CD1c-positive myeloid dendritic cell (primary cell): Measurements from ENCODE around the gene MAPK6.
"Not testable (repeated sequence)": the region's sequence is repeated elsewhere in the genome, so short reads cannot be mapped to it uniquely, and the experiment has no call there.

ENCODE experiments used
- DNase-seq: peaks from one replicate; pipeline ENCODE4 v3.0.0-alpha.2; 2016; ENCODE audit errors: extremely low spot score

MAPK6 gene

DNA sequence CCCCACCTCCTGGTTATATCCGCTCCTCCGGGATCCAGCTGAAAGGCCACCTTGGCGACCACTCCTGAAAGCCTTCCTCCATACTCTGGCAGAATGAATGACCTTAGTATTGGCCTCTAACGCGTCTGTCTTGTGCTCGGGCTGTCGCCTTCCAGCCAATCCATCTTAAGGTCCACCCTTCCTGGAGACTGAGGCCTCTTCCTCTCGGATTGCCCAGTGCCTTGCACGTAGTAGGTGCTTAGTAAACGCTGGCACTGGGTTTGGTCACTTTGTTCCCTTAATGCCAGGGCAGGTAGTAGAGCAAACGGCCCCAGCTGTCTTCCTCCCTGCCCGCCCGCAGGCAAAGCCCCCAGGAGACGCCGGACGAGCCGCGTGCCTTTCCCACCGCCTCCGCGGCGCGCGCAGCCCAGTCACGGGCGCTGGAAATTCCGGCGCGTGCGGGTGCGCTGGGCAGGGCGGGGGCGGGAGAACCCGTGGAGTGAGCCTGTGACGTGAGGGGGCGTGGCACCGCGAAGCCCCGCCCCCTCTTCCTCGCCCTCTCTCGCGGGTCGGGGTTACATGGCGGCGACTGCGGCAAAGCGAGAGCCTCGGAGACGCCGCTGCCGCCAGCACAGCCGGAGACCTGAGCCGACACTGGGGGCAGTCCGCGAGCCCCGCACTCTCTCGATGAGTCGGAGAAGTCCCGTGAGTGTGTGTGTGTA lies at the start of gene MAPK6:
TSS of gene MAPK6 (plus strand) at position 527 of the 701 bp plus-strand sequence. CDS start 27,242 bp downstream, outside the sequence.
- peak; percentile 99 for DNase-seq

DNA sequence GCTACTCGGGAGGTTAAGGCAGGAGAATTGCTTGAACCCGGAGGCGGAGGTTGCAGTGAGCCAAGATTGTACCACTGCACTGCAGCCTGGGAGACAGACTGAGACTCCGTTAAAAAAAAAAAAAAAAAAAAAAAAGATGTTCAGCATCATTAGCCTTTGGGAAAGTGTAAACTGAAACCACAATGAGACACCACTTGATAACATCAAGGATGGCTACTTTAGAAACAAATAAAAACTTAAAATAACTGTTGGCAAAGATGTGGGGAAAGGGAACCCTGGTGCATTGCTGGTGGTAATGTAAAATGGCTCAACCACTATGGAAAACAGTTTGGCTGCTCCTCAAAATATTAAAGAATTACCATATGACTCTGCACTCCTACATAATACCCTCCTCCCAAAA lies 49.3 kb upstream of the MAPK6 start:
- DNase-seq: no peak

DNA sequence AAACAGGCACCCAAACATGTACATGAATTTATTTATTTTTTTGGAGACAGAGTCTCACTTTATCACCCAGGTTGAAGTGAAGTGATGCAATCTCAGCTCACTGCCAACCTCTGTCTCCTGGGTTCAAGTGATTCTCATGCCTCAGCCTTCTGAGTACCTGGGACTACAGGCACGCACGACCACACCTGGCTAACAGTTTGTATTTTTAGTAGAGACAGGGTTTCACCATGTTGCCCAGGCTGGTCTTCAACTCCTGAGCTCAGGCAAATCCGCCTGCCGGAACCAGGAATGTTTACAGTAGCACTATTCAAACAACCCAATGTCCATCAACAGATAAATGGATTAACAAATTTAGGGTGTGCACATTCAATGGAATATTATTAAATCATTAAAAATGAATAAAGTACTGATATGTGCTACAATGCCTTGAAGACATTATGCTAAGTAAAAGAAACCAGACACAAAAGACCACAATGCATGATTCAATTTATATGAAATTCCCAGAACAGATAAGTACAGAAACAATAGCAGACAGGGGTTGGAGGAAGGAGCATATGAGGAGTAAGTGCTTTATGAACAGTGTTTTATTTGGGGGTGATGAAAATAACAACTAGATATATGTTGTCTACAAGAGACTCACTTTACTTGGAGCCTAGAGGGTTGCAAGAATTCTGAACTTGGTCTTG lies 48.7 kb upstream of the MAPK6 start:
- DNase-seq: no peak

DNA sequence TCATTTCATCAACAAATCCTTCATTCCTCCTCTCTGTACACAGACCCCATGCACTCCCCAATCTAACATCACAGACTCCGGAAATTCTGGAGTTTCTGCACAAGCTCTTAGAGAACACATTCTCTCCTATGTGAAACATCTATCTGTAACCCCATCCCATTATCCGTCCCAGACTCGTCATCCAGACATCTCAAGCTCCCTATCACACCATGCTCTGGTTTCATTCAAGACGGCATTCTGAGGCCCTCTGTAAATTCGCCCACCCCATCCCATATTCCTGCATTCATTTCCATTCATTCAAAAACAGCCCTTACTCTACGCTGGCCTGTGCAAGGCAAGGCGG lies 48.0 kb upstream of the MAPK6 start:
- no peak for DNase-seq

DNA sequence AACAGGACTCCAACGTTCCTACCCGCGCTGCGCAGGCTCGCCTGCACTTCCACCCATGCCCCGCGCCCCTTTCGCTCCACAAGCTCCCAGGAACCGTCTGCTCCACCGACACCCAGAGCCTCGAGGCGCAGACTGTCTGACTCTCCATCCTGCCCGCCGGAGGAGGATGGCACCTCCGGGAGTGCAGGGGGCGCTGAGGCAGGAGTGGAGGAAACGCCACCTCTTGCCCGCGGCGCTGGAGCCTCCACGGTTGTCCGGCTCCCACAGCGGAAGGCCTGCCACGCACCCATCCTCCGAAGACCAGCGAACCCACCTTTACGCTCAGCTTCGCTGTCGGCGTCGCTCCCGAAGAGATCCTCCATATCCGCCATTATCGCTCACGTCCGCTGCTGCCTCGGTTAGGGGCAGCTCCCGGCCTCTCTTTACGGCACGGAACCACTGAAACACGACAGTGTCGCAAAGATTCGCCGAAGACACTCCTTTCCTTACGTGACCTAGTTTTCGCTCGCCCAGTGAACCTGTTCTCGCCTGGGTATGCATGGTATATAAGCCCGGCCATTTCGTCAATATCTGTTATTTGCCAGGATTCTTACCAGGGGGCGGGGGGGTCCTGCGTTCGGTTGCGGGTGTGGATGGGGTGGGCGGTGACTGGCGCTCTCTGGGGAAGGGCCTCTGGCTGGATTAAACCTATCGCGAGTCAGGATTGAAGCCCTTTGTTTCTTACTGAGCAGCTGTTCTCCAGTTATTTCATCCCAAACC lies 47.5 kb upstream of the MAPK6 start, which contains the start of gene LEO1:
TSS of gene LEO1 (minus strand) at position 404 of the 759 bp plus-strand sequence. CDS start at position 371, 33 bp downstream.
- peak; percentile 97 for DNase-seq

DNA sequence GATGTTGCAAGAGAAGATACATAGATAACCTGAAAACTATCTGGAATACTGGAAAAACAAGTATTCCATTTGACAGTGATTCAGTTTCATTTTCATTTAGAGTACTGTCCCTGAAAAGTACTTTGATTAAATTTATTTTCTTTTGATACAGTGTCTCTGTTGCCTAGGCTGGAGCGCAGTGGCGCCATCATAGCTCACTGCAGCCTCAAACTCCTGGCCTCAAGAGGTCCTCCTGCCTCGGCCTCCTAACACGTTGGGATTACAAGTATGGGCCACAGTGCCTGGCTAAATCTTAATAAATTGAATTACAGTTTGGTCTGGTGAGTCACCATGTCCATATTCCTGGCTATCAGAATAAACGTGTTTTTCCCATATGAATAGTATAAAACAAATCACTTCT lies 45.8 kb upstream of the MAPK6 start:
- DNase-seq: no peak

DNA sequence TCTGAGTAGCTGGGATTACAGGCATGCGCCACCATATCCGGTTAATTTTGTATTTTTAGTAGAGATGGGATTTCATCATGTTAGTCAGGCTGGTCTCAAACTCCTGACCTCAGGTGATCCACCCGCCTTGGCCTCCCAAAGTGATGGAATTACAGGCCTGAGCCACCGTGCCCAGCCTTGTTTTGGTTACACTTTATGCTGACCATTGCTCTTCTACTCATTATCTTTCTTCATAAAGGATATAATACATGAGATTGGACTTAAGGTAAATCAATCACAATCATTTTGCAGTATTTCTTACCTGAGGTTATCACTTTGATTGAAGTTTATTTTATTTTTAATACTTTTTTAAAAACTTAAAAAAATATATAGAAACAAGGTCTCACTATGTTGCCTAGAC lies 45.2 kb upstream of the MAPK6 start:
- no peak for DNase-seq

DNA sequence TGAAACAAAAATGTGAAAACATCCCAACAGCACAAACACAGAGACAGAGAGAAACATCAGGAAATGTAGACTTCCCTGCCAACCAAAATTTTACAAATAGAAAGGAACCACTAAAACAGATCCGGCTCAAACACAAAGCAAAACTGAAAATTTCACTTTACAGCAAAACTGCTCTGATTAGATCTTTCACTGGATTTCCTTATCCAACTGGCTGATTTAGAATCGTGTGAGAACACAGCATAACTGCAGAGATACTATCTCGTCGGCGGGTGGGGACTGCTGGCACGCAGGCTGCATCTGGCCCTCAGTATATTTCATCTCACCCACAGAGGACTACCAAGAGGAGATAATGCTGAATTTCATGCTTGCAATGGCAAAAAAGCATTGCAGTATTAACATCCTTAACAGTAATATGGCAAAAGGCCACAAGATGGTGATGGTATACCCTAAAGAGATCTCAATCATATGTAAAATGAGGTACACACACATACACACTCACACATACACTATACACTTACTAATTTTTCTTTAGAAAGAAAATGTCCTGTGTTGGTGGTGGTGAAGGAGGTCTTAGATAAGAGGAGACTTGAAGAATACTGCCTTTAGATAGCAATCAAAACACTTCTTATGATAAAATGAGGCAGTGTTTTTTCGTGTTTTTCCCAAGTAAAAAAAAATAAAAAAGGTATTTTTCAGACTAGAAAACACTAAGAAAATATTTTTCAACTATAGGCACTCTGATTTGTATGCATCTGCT lies 36.8 kb upstream of the MAPK6 start:
- peak; percentile 77 for DNase-seq

DNA sequence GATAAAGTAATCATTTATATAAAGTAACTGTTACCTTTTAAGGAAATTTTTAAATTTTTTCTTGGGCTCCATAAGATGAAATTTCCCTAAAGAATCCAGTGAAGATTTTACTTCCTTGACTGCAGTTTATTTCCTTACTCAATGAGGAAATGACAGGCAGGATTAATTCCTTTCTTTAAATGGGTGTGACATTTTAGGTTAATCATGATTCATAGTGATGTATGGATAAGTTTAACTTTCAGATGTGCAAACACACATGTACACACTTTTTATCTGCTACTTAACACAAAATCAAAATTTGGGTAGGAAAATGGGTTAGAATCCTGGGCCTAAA lies 36.3 kb upstream of the MAPK6 start:
- no peak for DNase-seq

DNA sequence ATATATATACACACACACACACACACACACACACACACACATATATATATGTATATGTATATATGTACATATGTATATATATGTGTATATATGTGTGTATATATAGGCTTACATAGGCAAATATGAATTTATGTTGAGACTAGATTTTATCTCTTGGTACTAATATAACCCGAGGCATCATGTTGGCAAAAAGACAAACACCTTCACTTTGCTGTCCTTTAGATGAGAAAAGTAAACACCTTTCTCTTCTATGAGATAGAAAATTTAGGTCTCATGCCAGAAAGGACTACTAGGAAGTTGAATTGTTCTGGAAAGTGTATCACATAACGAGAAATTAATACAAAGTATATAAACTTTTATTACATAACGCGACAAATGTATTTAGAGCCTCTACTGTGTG lies 27.9 kb upstream of the MAPK6 start:
- DNase-seq: no peak

DNA sequence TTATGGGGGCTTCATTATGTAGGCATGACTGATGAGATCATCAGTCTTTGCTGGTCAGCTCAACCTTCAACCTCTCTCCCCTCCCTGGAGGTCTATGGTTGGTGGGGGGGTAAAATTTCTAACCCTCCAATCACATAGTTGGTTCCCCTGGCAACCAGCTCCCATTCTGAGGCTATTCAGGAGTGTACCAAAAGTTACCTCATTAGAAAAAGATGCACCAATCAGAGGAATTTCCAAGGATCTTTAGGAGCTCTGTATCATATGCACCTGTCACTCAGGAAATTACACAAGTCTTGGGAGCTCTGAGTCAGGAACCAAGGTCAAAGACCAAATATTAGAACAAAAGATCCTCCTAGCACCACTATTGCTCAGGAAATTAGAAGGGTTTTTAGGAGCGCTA lies 26.1 kb upstream of the MAPK6 start:
- no peak for DNase-seq

DNA sequence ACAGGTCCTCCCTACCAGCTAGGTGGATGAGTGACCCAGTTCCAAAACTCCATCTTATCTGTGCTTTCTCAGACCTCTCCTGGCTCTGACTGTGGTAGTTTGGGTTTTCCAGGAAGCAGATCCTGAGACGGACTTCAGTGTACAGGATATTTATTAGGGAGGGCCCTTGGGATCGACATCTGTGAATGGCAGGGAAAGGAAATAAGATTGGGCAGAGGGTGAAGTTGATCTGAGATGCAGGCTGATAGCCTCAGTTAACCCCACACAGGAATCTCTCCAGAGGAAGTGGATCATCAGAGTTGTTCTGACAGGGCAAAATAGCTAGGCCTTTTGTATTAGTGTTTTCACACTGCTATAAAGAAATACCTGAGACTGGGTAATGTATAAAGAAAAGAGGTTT lies 16.7 kb upstream of the MAPK6 start:
- DNase-seq: no peak

DNA sequence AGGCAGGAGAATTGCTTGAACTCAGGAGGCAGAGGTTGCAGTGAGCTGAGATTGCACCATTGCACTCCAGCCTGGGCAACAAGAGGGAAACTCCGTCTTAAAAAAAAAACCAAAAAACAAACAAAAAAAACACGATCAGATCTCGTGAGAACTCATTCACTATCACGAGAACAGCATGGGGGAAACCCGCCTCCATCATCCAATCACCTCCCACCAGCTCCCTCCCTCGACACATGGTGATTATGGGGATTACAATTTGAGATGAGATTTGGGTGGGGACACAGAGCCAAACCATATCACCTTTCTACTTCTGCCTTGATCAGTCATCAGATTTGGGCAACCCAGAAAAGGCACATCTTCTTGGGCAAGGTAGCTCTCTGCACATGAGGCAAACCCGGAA lies 15.9 kb upstream of the MAPK6 start:
- DNase-seq: not testable (repeated sequence)

DNA sequence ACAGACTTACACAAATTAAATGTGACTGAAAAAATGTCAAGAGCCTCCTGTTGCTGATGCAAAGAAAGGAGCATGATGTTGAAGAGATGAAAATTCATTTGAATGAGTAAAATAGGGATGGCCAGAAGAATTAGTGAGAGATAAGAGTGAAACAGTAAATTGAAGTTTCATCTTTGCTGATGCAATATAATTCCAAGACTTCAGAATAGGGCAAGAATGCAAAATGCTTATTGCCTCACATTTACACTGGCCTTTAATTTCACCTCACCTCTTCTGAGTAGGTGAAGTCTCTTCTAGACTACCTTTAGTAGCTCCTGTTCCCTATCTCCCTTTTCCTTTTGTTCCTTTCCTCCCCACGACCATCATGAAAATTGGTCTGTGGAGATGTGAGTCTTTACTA lies 15.3 kb upstream of the MAPK6 start:
- no peak for DNase-seq

DNA sequence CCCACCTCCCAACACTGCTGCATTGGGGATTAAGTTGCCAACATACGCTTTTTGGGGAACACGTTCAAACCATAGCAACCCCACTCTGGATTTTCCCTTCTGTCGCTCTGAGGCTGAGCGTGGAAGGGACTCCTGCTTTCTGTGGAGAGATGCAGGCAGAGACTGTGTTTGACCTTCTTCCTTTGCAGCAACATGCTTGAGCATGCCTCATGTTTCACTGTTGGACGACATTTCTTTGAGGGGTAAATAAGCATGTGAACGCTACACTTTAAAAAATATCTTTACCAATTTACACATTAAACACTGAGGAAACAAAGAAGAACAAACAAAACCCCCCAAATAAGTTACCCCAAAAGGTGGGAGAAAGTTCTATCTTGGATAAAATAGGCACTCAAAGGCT lies 14.2 kb upstream of the MAPK6 start:
- no peak for DNase-seq

DNA sequence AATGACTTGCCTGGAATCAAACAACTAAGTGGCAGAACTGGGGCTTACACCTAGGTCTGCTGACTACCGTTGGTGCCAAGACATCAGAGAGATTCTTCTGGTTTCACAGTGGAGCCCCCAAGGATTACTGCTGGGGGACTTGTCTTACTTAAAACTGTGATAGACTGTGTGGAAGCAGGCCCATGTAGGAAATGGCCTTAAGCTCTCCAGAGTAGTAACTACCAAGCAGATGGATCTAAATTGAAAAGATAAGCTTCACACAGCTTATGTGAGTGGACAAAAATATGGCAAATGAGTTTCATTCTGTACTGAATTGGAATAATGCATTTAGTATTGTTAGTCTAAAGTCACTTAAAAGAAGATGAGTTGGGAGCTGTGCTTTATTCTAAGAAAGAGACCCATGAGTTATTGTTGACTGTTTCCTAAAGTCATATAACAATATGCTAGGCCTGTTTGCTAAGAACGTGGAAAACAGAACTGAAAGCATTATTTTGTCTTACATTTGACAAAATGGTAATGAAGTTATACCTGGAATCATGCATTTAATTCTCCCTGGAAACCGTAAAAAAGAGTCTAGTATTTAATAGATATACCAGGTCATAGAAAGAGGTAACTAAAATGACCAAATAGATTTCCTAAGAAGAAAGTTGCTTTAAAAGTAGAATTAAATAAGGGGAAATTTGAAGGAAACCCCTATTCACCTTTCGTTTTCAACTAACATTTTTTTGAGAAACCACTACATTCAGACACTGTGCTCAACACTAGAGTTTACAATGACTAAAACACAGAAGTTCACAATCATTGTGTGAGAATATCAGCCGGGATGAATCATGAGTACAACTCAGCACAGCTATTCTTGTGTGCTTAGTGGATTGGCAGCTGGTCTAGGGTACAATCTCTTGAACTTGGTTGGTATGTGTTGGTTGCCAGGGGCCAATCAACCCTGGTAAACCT lies 13.0 kb upstream of the MAPK6 start:
- DNase-seq: peak; percentile 61

DNA sequence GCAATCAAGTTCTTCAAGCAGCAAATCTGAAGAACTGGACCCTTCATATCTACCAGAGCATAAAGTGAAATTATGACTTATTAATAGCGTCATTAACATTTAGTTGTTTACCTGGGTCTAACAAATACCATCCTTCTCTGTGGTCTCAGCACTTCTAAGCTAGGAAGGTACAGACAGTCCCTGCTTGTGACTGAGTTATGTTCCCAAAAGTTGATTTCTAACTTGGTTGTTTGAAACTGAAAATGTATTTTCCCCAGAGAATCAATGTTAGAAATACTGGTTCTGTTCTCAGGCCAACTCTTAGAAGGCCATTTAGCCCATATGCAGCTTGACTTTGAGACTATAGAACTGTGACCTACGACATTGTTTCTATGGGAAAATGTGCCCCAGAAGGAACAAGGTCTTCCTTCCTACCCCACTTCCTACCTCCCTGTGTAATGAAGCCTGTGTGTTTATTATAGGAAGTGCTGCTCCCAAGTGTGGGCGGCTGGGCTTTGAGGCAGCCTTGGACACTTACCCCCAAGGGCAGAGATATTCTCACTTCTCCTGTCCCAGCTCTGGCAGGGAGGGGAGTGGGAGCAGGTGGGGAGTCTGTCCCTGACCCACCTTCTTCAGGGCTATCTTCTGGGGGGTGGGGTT lies 12.2 kb upstream of the MAPK6 start:
- DNase-seq: peak; percentile 86

DNA sequence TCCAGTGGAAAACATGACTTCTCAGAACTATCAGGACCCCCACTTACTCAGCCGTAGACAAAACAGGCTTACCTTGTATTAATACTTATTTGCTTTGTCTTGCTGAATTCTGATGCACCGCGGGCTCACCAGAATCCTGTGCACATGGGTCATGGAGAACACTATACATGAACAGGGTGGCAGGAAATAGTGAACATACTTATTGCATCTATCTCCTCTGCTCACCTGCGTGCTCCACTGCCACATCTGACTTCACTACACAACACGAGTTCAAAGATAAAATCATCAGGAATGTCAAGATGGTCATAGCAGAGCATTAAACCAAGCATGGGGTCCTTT lies 10.7 kb upstream of the MAPK6 start:
- DNase-seq: no peak

DNA sequence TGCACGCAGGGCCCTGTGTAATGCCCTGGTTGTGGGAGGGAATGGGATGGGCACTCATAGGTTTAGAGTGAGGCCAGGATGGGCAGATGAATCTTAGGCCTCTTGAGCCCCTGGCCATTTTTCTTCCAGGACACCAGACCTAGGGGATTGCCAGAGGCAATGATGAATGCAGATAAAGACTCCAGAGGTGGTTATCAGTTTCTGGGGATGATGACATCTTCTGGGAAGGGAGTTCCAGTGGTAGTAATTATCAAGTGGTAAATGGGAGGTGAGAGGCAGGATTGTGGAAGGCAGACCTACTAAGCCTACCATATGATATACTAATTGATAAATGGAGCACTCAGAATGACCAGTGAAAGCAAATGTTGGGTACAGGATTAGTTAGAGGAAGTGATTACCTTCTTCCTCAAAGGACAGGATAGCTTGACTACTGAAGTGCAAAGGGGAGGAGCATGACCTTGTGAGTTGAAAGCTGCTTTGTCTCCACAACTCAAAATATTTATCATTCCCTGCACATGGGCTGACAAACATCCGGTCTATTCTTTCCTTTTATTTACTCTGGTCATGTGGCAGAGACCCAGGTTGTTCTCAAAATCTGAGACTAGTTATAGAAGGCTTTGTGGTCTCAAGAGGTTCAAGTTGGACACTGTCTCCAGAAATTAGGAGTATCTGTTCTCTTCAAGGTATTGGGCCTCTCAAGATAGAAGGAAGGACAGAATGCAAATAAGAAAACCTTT lies 10.2 kb upstream of the MAPK6 start:
- DNase-seq: peak; percentile 48
